RPMI8226 (cell line): ENCODE measurements around the gene PINK1.

Source experiments
- DNase-seq: peaks from one replicate; pipeline ENCODE4 v3.0.0-alpha.2; 2015

PINK1 gene

DNA sequence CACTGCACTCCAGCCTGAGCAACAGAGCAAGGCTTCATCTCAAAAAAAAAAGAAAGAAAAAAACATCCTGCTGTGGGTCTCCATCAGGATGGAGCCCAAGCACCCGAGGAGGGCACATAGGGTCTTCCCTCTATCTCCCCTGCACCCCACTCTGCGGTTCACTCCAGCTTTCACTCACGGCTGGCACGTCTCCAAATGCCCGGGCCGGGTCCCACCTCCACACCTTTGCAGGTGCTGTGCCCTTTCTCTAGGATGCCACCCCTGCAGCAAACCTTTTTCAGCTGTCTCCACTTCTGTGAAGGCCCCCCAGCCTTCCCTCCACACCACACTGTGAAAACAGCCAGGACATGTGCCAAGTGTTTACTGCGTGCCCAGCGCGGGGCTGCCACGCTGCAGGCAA is 50.4 kb downstream of the PINK1 start:
- peak; percentile 1 for DNase-seq

DNA sequence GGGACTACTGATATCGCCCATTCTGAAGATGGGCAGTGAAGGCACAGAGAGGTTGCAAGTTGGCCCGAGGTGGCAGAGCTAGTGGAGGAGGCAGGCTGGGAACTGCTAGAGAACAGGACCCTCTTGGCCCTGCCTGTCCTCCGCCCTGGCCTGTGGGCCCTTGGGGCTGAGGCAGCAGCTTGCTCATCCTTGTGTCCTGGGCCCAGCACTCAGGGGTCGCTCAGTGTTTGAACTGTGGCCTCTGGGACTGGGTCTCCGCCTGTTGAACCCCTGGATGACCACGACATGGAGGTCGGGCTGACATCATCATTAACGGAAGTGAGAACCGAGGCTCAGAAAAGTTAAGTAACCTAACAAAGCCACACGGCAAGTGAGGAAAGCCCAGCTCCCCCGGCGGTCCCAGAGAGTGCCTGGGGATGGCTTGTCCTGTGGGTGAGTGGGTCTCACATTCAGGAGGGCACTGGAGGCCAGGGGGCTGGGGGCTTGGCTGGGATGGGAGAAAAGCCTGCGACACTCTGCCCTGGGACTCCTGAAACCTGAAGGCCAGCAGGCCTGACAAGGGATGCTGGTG is 50.9 kb downstream of the PINK1 start:
- DNase-seq = no peak

DNA sequence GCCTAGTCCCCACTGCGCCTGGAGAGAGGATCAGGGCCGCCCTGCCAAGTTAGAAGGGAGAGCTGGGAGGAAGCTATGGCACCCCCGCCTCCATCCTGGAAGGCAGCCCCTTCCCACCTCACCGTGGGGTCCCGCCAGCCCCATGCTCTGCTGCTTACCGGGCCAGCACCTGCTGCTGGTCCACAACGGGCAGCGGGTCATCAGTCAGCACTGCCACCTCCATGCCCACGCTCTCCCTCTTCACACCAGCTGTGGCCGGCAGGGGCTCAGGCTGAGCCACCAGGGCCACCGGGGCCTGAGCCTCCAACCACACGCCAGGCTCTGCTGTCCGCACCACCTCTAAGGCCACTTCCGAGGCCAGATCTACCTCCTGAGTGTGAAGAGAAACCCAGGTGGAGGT is 51.4 kb downstream of the PINK1 start:
- DNase-seq = peak; percentile 1

DNA sequence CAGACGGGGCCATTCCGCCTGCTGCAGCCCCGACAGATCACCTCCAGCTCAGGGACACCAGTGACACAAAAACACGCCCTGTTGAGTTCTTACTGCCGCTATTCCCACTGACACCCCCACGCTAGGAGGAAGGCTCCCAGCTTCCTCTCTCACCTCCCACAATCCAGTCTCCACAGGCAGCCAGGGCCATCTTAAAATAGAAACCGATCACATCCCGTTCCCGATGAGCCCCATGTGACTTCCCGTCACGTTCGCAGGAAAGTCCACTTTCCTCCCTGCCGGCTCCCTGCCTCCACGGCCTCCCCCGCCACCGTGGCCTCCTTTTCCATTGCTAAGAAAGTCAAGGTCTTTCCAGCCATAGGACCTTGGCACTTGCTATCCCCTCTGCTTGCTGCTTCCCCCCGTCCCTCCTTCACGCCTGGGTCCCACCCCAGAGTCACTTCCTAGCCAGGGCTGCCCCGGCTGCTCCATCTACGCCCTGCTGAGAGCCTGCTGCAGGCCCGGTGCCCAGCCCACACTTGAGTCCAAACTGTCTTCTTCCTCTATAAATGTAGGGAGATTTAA is 51.9 kb downstream of the PINK1 start:
- DNase-seq = no peak

DNA sequence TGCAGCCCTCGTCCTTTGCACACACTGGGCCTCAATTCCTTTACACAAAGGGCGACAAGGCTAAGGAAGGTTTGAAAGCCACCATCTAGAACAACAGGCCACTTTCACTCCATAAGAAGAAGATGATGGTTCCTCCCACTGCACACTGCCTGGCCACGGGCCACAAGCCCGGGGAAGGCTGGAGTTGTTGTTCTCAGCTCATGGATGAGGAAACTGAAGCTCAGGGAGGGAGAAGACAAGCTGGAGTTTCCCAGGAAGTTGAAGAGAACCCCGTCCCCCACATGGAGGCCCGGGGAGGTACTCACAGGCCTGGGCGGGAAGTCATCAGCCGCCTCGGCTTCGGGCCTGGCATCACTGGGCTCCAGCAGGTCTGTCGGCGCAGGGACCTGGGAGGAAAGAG is 52.5 kb downstream of the PINK1 start:
- no peak for DNase-seq

DNA sequence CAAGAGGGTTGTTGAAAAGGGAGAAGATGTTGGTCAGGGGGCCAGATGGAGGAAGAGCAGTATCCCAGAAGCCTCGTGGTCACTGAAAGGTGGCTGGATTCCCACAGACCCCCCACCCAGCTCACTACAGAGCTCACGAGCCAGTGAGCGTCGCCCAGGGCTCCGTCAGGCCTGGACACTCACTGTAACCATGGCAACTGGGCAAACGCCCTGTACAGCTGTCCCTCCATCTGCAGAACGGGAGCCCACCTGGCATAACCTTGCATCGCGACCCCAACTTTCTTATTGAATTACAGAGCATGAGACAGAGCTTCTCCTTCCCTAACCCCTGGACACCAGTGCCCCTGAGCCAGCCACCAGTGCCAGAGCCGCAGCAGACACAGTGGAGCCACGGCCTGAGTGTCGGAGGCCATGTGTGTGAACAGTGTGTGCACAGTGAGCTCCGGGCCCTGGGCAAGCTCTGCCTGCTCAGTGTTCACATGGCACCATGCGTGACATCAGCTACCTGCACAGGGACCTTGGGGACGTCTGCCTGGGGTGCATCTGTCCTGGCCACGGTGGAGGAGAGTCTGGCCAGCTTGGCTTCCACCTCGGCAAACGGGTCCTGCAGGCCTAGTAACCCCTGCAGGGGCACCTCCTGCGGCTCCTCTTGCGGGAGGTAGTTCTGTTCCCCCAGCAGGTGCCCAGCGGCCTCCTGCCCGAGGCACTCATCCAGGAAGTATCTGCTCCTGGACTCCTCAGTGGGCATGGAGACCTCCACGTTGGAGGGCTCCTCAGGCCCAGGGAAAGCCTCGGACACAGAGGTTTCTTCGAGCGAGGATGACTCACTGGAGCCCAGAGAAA is 53.8 kb downstream of the PINK1 start:
- DNase-seq = no peak

DNA sequence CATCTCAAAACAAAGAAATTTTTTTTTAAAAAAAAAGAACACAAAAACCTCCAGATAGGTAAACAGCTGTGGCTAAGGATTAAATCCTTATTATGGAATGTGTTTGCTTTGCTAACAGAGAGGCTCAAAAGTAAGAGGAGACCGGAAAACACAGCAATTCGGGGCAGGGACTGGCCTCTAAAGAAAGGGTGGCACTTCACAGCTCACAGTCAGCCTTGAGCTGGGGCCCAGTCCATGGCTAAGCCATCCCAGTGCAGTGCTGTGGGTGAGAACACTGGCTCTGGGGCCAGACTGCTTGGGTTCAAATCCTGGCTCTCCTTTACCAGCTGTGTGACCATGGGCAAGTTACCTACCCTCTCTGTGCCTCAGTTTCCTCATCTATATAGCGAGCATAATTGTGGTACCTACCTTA is 56.4 kb downstream of the PINK1 start:
- peak; percentile 0 for DNase-seq

DNA sequence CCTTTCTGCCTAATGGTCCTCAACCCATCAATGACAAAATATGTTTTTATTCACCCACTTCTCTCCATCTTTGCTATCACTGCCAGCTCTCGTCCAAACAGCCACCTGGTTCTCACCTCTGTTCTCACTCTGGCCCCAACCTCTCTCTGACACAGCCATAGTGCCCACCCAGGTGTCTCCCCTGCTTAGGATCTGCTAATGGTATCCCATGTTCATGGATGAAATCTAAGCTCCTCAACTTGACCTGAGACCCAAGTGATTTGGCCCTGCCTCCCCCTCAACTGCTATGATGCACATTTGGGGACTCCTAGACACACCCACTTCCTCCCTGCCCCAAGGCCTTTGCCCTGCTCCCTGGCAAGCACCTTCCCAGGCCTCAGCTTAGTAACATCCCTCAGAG is 58.6 kb downstream of the PINK1 start:
- DNase-seq = peak; percentile 1

DNA sequence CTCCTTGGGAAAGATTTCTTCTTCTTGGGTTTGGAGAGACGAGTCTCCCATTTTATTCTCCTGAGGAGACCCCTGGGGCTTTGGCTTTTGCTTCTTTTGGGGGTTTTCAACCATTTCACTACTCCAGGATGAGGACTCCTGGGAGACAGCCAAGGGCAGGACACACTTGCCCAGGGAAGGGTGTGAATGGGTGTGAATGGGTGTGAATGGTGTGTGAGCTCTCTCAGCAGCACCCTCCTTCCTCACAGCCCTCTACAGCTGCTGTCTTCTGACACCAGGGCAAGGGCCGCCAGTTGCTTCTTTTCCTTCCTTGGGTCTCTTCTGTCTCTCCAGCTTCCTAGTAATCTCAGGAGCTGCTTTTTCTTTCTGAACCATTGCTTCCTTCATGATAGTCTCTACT is 60.4 kb downstream of the PINK1 start:
- DNase-seq = peak; percentile 2

DNA sequence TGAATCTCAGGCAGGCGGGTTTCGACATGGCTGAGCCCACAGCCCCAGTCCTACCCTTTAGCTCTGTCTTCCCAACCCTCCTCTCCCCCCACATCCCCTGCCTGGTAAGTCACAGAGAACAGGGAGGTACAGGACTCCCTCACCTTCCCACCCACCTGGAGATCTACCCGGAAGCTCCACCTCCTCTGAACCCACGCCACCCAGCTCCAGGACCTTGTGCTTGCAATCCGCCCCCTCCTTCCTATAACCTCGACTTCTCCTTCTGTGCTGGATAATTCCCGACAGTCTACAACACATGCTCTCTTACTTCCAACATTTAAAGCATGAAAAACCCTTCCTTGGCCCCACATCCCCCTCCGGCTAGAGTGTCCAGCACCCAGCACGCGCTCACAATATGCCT is 62.3 kb downstream of the PINK1 start:
- DNase-seq = no peak

DNA sequence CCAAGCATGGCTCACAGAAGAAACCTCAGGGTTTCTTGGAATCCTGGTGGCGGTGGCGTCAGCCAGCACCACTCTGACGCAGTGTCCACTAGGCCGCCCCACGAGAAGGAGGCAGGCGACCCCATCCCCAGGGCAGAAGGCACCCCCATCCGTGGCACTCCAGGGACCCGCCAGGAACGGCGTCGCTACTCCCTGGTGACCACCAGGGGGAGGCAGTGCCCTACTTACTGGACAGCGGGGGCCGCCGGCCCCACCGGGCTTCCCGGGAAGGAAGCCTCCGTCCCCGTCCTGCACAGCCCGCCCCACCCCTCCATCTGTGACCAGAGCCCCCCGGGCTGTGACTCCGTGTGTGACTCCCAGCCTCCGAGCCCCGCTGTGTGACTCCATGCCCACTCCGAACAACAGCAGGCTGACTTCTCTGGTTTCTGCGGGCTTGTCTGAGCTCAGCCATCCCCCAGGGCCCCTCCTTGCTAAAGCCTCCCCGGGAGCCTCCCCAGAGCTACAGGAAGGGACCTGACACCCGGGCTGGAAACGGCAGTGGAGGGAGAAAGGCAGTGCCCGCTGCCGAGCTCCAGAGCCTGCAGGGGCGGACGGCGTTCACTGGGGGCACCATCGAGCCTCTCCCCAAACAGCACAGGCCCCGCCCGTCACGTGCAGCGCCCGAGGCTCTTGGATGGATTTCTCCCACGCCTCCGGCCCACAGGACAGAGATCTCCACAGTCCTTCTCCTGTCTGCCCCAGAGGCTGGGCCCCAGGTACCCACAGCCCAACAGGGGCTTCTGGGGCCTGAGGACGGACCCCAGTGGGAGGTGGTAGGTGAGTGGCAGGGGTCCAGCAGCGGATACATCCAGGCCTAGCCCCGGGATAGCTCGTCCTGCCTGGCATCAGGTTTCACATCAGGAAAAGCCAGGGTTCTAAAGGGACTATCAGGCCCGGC is 63.4 kb downstream of the PINK1 start:
- DNase-seq = peak; percentile 88

DNA sequence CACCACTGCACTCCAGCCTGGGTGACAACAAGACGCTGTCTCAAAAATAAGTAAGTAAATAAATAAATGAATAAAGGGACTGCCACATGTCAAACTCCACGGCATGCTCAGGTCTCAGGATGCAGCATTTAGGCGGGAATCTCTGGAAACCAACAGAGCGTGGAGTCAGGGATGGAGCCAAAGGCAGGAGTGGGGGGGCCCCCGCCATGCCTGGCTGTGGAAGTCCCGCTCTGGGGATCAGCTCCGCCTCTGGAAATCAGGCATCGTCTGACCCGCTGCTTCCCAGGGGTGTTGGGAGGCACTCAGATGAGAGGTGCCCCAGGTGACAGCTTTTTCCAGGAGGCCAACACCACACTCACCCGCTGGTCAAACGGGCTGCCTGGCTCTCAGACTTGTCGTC is 64.3 kb downstream of the PINK1 start:
- DNase-seq = no peak

DNA sequence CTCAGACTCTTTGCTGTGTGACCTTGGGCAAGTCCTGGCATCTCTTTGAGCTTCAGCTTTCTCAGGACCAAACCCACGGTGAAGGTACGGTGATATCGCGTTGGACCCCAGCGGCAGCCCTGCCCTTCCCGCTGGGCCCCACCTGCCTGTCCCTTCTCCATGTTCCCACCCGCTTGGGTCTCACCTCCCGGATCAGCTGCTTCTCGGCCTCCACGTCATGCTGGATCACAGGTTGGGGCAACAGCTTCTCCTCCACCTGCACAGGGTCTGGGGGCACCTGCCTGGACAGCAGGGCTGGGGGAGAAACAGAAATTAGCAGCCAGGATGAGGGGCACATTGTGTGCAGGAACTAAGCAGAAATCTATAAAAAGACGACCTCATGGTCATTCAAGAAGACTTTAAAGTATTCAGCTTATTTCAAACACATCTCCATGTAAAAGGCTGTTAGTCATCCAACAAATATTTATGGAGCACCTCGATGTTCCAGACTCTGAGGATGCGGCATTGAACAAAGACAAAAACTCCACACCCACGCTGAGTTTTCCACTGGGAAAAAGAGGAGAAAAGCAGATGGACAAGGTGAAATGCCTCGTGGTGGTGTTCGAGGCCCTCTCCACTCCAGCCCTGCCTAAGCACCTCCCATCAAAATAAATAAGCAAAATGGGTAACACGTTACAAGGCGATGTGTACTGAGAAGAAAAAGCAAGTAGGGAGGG is 65.1 kb downstream of the PINK1 start:
- DNase-seq = no peak

DNA sequence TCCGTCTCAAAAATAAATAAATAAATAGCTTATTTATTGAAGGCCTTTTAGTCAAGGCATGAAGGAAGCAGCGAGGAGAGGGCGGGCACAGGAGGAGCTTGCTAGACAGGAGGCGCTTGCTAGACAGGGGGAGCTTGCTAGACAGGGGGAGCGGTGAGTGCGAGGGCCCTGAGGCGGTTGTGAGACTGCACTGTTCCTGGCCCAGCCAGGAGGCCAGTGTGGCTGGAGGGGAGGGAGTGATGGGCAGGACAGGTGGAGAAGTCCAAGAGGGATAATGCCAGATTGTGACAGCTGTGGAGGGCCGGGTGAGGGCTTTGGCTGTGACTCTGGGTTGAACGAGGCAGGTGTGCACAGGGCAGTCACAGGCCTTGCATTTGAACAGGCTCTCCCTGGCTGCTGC is 66.3 kb downstream of the PINK1 start:
- no peak for DNase-seq

DNA sequence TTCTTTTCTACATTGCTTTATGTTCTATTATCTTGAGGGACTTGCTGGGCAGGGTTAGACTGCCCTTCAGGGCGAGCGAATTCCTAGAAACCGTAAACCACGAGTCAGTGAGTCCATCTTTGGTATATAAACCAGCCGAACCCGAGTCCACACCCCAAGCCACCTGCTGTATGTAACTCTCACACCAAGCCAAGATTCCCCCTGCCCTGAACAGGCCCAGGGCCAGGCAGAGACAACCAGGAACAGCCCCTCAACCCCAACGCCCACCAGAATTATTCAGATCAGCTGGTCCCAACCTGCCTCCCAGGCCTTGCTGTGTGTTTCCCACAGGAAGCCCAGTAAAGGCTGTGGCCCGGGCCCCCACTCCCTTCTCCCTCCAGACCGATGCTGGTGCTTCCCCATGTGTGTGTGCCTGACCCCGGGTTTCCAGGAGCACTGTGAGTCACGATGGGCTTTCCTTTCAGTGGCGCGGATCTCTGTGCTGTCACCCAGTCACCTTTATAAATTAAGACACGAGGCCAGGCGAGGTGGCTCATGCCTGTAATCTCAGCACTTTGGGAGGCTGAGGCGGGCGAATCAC is 67.5 kb downstream of the PINK1 start:
- no peak for DNase-seq
